HT1080 (cell line): Measurements from ENCODE around the gene PTN. TPM values are rescaled to one million over a fixed set of nuclear protein-coding genes. Genes with fewer than 3 reads are reported as not detected.
A peak's percentile ranks its signal among the peaks of the same experiment; 100 is the strongest.

Experiments used
- DNase-seq: peaks from one replicate; pipeline ENCODE4 v3.0.0-alpha.2; 2015; ENCODE audit warnings: low read depth
- polyA plus RNA-seq, 2 experiments: library from polyadenylated mRNA; depleted of rRNA; stranded (reverse); fragments of >200 nt; gene quantifications; 2 replicates each; pipeline ENCODE4 v1.2.3, GENCODE V29; 2015
- total RNA-seq: library from RNA; depleted of rRNA; stranded (reverse); fragments of >200 nt; shearing (Covaris generic); gene quantifications from 2 replicates; pipeline ENCODE4 v1.2.3, GENCODE V29; 2014; rRNA removed

Gene PTN
- 0.23 and 0.30 TPM in 2 replicates for total RNA-seq
- 0.67 and 0.84 TPM in 2 replicates for polyA plus RNA-seq (2015; cell fraction: cytosol; rRNA removed)
- polyA plus RNA-seq (2015; cell fraction: nucleus; rRNA removed): 0.50 and 0.78 TPM in 2 replicates

DNA sequence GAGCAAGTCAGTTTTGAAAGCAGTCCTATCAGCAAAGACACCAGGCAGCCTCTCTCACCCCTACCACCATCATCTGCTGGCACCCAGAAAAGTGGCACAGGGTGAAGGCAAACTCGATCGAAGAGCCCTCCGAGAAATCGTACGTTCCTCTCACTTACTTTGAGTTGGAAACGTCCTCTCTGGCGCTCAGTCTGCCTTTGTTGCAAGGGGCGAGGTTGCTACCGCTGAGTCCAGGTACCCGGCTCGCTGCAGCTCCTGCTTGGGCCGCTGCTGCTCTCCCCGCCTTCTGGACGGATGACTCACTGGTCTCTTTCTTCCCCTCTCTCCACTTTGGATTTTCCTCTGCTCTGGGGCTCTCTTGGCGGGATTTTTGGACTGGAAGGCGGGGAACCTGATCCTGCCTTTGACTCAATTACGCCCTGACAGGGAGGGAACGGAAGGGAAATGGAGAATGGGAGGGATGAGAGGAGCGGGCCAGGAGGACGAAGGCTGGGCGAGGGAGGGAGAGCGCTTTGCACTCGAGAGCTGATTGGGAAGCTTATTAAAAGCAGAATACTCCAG is at the start of gene PTN:
Gene PTN, minus strand, starts transcription at position 453 of the 561 bp plus-strand sequence. CDS start 88,760 bp downstream, outside the sequence.
- peak; percentile 36 for DNase-seq

- no peak for DNase-seq
These were observed 46.5 kb upstream of the PTN start for GRCh38 chr7:137390076-137390475.

DNA sequence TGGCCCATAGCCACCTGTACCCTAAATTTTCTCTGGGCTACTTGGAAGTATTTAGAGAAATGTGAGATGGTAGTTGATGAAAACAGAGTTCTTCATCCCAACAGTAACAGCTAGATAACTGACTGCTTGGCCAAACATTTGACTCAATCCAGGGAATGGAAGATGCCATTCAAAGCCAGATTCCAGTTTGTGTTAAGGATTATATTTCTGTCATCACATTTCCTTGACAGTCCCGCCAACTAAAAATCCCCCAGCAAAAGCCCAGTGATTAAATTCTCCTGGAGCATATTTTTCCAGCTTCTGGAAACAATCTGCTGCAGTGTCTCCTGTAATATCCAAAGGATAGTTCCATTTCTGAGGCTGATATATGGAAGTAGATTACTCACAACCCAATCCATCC is 45.4 kb upstream of the PTN start:
- DNase-seq: no peak

GRCh38 chr7:137386966-137387365 is 43.4 kb upstream of the PTN start:
- DNase-seq: no peak

GRCh38 chr7:137381045-137381444 is 37.5 kb upstream of the PTN start:
- DNase-seq: no peak

- no peak for DNase-seq
These were observed 30.0 kb upstream of the PTN start for GRCh38 chr7:137373507-137373906.

DNA sequence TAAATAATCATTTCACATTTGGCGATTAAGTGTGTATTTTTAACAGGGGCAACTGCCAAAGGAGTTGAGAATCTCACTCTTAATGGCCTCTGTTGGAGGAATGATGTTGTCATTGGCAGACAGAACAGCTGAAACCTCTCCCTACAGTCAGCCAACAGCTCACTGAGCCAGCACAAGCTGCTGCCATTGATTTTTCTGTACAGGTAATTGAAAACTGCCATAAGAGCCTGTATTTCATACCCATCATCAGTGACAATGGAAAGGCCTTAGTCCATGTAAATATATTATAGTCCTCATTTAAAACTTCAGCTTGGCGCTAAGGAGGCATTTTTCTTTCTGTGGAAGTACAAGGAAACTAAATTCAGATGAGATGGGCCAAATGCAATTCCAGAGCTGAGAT is 28.1 kb upstream of the PTN start:
- DNase-seq: no peak

- no peak for DNase-seq
These were observed 23.5 kb upstream of the PTN start for GRCh38 chr7:137366995-137367394.

GRCh38 chr7:137363683-137364082 is 20.1 kb upstream of the PTN start:
- DNase-seq: no peak

DNA sequence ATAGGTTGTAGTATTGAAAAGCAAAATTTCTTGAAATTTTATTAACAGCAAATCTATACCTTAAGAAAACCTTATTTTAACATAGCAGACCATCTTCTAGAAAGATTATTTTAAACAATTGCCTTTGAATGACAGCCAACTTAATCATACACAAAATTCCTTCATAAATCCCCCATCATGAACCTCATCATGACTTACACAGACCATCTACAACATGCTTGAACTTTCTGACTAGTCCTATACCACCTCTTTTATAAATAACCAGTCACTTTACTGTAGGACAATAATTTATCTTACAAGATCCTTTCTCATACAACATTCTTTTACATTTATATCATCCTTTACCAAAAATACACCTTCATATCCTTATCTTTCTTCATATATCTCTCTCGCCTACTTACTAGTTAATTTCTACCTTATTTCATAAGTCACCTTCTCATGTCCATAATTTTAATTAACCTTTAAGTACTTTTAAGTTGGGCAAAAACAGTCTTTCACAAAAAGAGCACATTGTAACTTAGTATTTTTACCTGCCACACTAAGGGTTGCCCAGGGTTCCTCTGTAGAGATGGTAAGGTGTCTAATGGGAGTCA is 16.6 kb upstream of the PTN start:
- no peak for DNase-seq

GRCh38 chr7:137354961-137355360 is 11.4 kb upstream of the PTN start:
- no peak for DNase-seq

DNA sequence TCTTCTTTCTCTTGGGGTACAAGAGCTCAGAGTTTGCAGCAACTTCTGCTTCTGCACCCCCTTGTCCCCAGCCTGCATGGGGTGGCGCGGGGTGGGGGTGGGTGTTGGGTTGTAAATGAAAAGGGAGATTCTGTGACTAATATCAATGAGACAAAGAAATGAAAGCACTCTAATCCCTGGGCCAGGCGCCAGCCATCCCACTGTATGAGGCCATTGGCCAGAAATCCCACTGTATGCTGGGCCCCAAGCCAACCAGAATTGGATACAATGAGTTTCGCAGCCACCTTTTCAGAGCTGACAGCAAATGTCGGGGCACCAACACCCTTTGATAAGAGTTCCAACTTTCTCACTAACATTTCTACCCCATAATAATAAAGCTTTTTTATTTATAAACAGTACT is 10.9 kb upstream of the PTN start:
- DNase-seq: peak; percentile 15

GRCh38 chr7:137351941-137352340 is 8.4 kb upstream of the PTN start:
- no peak for DNase-seq

GRCh38 chr7:137345799-137346449 is 2.4 kb upstream of the PTN start:
- DNase-seq: no peak

- no peak for DNase-seq
These were observed 688 bp downstream of the PTN start for GRCh38 chr7:137342828-137343261.

- DNase-seq: no peak
These were observed 1.3 kb downstream of the PTN start for GRCh38 chr7:137342265-137342664.

DNA sequence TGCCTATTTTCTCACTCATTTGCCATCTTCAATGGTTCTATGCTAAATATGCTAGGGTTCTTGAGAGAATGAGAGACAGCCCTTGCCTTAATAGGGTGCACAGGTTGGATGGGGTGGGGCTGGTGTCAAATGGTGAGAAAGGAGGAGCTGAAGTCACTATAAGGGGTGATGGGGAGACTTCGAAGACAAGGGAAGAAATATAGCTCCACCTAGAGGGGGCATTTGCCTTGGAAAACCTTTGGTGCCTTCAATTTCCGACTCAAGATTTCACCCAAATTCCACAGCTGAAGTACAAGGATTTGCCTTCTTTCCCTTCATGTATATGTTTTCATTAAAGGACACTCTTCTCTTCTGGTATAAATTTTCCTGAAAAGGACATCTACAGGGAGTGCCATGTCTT is 5.6 kb downstream of the PTN start:
- DNase-seq: no peak

DNA sequence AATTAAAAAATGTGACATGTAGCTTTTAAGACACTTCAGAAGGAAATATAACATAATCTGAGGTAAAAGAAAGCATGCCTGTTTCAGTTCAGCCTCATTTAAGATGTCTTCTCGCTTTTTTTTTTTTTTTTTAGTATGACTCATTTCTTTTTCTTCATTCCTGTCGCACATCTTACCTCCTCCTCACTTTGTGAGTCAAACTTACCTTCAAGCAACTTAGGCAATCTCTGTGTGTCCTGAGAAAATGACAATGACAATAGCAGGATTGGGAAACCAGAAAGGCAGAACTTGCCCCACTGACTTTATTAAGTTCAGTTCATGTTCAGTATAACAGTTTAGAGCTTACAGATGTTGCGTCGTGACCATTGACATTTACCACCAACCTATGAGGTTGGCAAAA is 7.7 kb downstream of the PTN start:
- peak; percentile 17 for DNase-seq

DNA sequence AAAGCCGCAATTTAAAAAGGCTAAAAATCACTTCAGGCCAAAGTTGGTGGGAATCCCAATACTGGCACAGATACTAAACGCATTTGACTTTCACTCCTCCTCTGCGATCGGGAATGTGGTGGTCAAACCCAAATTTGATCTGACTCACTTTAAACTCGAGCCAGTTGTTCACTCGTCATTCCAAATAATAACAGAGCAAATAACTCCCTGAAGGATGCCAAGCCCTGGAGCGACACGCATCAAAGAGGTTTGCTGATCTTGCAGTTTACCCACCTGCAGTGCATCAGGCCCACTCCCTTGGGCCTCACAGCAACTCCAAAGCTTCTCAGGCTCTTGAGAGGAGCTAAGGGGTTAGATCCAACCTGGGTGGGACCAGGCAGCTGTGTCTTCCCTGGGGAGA is 12.2 kb downstream of the PTN start:
- no peak for DNase-seq

DNA sequence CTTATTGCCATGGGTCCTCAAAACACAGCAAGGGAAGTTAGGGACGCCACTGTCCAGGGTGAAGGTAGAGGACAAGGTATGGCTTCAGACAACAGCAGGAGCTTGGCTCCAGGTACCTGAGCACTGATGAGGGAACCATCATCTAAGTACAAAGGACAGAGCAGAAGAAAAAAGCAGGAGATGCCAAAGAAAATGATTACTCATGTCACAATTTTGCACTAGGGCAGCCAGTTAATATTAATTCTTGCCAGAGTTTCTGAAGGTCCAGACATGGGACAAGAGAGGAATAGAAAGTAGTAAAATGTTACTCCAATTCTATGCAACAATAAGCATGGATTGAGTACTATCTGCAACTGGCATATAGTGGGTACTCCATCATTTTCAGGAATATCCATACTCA is 14.1 kb downstream of the PTN start:
- no peak for DNase-seq

GRCh38 chr7:137328373-137329120 is 15.0 kb downstream of the PTN start:
- no peak for DNase-seq

DNA sequence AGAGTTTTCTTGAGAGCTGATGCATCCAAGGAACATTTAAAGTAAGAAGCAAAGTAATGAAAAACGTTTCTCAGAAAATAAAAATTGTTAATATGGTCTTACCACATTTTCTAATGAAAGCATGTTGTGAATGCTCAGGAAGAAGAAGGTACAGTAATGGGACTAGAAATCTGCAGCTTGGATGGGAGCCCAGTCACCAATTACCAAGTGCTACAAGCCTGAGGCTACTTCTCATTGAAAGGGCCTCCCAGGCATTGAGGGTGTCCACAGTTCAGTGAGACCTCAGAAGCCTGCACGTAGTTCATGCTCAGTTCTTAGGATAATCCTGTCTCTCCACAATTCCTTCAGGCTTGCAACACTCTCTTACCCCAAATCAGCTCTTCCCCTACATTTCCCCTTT is 17.6 kb downstream of the PTN start:
- DNase-seq: no peak
